Stimulated activated naive CD8-positive, alpha-beta T cell treated with anti-CD3 and anti-CD28 coated beads, Interleukin-15, Interleukin-2, amounts not matched to agents 100 ng/mL and 50 ng/mL, for 24 hours (primary cell): ENCODE results near the gene SPOCK3.
"Not testable (repeated sequence)": the region's sequence is repeated elsewhere in the genome, so short reads cannot be mapped to it uniquely, and the experiment has no call there.

Experiments
- H3K27ac Mint-ChIP-seq: one replicate; pipeline ENCODE4 v1.8.0; 2021; ENCODE audit warnings: mild to moderate bottlenecking, mixed read lengths
- H3K27me3 Mint-ChIP-seq: one replicate; pipeline ENCODE4 v1.8.0; 2021; ENCODE audit warnings: mixed read lengths
- H3K36me3 Mint-ChIP-seq: one replicate; pipeline ENCODE4 v1.8.0; 2021; ENCODE audit warnings: low read depth, mixed read lengths
- H3K4me1 Mint-ChIP-seq: one replicate; pipeline ENCODE4 v1.8.0; 2021; ENCODE audit warnings: low read depth, mixed read lengths
- H3K4me3 Mint-ChIP-seq: one replicate; pipeline ENCODE4 v1.8.0; 2021; ENCODE audit warnings: mild to moderate bottlenecking, mixed read lengths
- H3K9me3 Mint-ChIP-seq: one replicate; pipeline ENCODE4 v1.8.0; 2021; ENCODE audit warnings: mixed read lengths

SPOCK3 gene

GRCh38 chr4:166981847-166982246 lies 252.4 kb downstream of the SPOCK3 start:
- no peak overlapping the region for H3K4me3 Mint-ChIP-seq
- H3K27ac Mint-ChIP-seq, result no peak overlapping the region
- no peaks in the 10 kb centered on the region for H3K27me3 Mint-ChIP-seq
- H3K4me1 Mint-ChIP-seq, result no peaks in the 10 kb centered on the region
- peaks cover 3% of the 10 kb centered on the region for H3K9me3 Mint-ChIP-seq
- no peaks in the 10 kb centered on the region for H3K36me3 Mint-ChIP-seq

- no peaks in the 10 kb centered on the region for H3K27me3 Mint-ChIP-seq
- no peak overlapping the region for H3K27ac Mint-ChIP-seq
- H3K9me3 Mint-ChIP-seq, result peaks cover 9% of the 10 kb centered on the region
- no peak overlapping the region for H3K4me3 Mint-ChIP-seq
- H3K4me1 Mint-ChIP-seq, result no peaks in the 10 kb centered on the region
- no peaks in the 10 kb centered on the region for H3K36me3 Mint-ChIP-seq
Measured at GRCh38 chr4:166980419-166980818, 253.9 kb downstream of the SPOCK3 start.

GRCh38 chr4:166977596-166977995 lies 256.7 kb downstream of the SPOCK3 start:
- H3K27me3 Mint-ChIP-seq, result no peaks in the 10 kb centered on the region
- H3K4me3 Mint-ChIP-seq, result no peak overlapping the region
- H3K9me3 Mint-ChIP-seq, result peaks cover 9% of the 10 kb centered on the region
- no peaks in the 10 kb centered on the region for H3K4me1 Mint-ChIP-seq
- no peak overlapping the region for H3K27ac Mint-ChIP-seq
- no peaks in the 10 kb centered on the region for H3K36me3 Mint-ChIP-seq

- peaks cover 24% of the 10 kb centered on the region for H3K9me3 Mint-ChIP-seq
- no peak overlapping the region for H3K4me3 Mint-ChIP-seq
- no peaks in the 10 kb centered on the region for H3K36me3 Mint-ChIP-seq
- no peak overlapping the region for H3K27ac Mint-ChIP-seq
- H3K4me1 Mint-ChIP-seq, result no peaks in the 10 kb centered on the region
- H3K27me3 Mint-ChIP-seq, result no peaks in the 10 kb centered on the region
Measured at GRCh38 chr4:166972071-166972470, 262.2 kb downstream of the SPOCK3 start.

GRCh38 chr4:166968219-166968618 lies 266.1 kb downstream of the SPOCK3 start:
- peaks cover 20% of the 10 kb centered on the region for H3K9me3 Mint-ChIP-seq
- not testable (repeated sequence) for H3K4me1 Mint-ChIP-seq, H3K27me3 Mint-ChIP-seq, H3K36me3 Mint-ChIP-seq, H3K27ac Mint-ChIP-seq, H3K4me3 Mint-ChIP-seq

GRCh38 chr4:166965562-166965961 lies 268.7 kb downstream of the SPOCK3 start:
- Mint-ChIP-seq H3K4me1 (no peaks in the 10 kb centered on the region), H3K27ac (no peak overlapping the region), H3K4me3 (no peak overlapping the region), H3K27me3 (no peaks in the 10 kb centered on the region), H3K9me3 (peaks cover 20% of the 10 kb centered on the region), H3K36me3 (no peaks in the 10 kb centered on the region)

- Mint-ChIP-seq H3K4me1 (no peaks in the 10 kb centered on the region), H3K4me3 (no peak overlapping the region), H3K27me3 (no peaks in the 10 kb centered on the region), H3K36me3 (no peaks in the 10 kb centered on the region), H3K27ac (no peak overlapping the region), H3K9me3 (peaks cover 5% of the 10 kb centered on the region)
Measured at GRCh38 chr4:166957451-166957850, 276.8 kb downstream of the SPOCK3 start.

GRCh38 chr4:166956484-166956883 lies 277.8 kb downstream of the SPOCK3 start:
- H3K27ac Mint-ChIP-seq, result no peak overlapping the region

GRCh38 chr4:166941629-166942028 lies 292.7 kb downstream of the SPOCK3 start:
- Mint-ChIP-seq H3K4me1 (no peaks in the 10 kb centered on the region), H3K27ac (no peak overlapping the region), H3K36me3 (no peaks in the 10 kb centered on the region), H3K27me3 (no peaks in the 10 kb centered on the region), H3K9me3 (peaks cover 7% of the 10 kb centered on the region), H3K4me3 (no peak overlapping the region)

More at GRCh38 chr4:166956484-166956883, 277.8 kb downstream of the SPOCK3 start:
- H3K4me3 Mint-ChIP-seq, result no peak overlapping the region
- no peaks in the 10 kb centered on the region for H3K4me1 Mint-ChIP-seq
- peaks cover 5% of the 10 kb centered on the region for H3K9me3 Mint-ChIP-seq
- H3K27me3 Mint-ChIP-seq, result no peaks in the 10 kb centered on the region
- H3K36me3 Mint-ChIP-seq, result no peaks in the 10 kb centered on the region

GRCh38 chr4:166930464-166930863 lies 303.8 kb downstream of the SPOCK3 start:
- no peak overlapping the region for H3K27ac Mint-ChIP-seq
- H3K36me3 Mint-ChIP-seq, result no peaks in the 10 kb centered on the region
- H3K9me3 Mint-ChIP-seq, result peaks cover 5% of the 10 kb centered on the region
- no peaks in the 10 kb centered on the region for H3K4me1 Mint-ChIP-seq
- no peaks in the 10 kb centered on the region for H3K27me3 Mint-ChIP-seq
- H3K4me3 Mint-ChIP-seq, result no peak overlapping the region

GRCh38 chr4:166924424-166924823 lies 309.9 kb downstream of the SPOCK3 start:
- Mint-ChIP-seq H3K27ac (no peak overlapping the region), H3K4me3 (no peak overlapping the region), H3K36me3 (no peaks in the 10 kb centered on the region), H3K9me3 (no peaks in the 10 kb centered on the region), H3K4me1 (no peaks in the 10 kb centered on the region), H3K27me3 (no peaks in the 10 kb centered on the region)

- H3K4me3 Mint-ChIP-seq, result no peak overlapping the region
- H3K36me3 Mint-ChIP-seq, result no peaks in the 10 kb centered on the region
- no peaks in the 10 kb centered on the region for H3K4me1 Mint-ChIP-seq
- no peaks in the 10 kb centered on the region for H3K27me3 Mint-ChIP-seq
- H3K27ac Mint-ChIP-seq, result no peak overlapping the region
- H3K9me3 Mint-ChIP-seq, result peaks cover 5% of the 10 kb centered on the region
Measured at GRCh38 chr4:166913926-166914325, 320.4 kb downstream of the SPOCK3 start.

- Mint-ChIP-seq H3K36me3 (no peaks in the 10 kb centered on the region), H3K4me1 (no peaks in the 10 kb centered on the region), H3K4me3 (no peak overlapping the region), H3K9me3 (peaks cover 10% of the 10 kb centered on the region), H3K27me3 (no peaks in the 10 kb centered on the region), H3K27ac (no peak overlapping the region)
Measured at GRCh38 chr4:166903408-166903807, 330.9 kb downstream of the SPOCK3 start.

GRCh38 chr4:166902941-166903340 lies 331.4 kb downstream of the SPOCK3 start:
- no peaks in the 10 kb centered on the region for H3K36me3 Mint-ChIP-seq
- H3K4me3 Mint-ChIP-seq, result no peak overlapping the region
- H3K27ac Mint-ChIP-seq, result no peak overlapping the region
- H3K9me3 Mint-ChIP-seq, result peaks cover 10% of the 10 kb centered on the region
- no peaks in the 10 kb centered on the region for H3K27me3 Mint-ChIP-seq
- no peaks in the 10 kb centered on the region for H3K4me1 Mint-ChIP-seq

- Mint-ChIP-seq H3K27me3 (no peaks in the 10 kb centered on the region), H3K9me3 (peaks cover 6% of the 10 kb centered on the region), H3K4me3 (no peak overlapping the region), H3K4me1 (no peaks in the 10 kb centered on the region), H3K36me3 (no peaks in the 10 kb centered on the region), H3K27ac (no peak overlapping the region)
Measured at GRCh38 chr4:166896254-166896653, 338.0 kb downstream of the SPOCK3 start.

- Mint-ChIP-seq H3K9me3 (peaks cover 2% of the 10 kb centered on the region), H3K27me3 (no peaks in the 10 kb centered on the region), H3K4me1 (no peaks in the 10 kb centered on the region), H3K36me3 (no peaks in the 10 kb centered on the region), H3K27ac (no peak overlapping the region), H3K4me3 (no peak overlapping the region)
Measured at GRCh38 chr4:166895771-166896170, 338.5 kb downstream of the SPOCK3 start.
